ENCODE measurements around the gene SARNP.
A peak's percentile ranks its signal among the peaks of the same experiment; 100 is the strongest.

Gene SARNP

GRCh38 chr12:55845361-55845760 is 27.8 kb upstream of the SARNP start:
- TF ChIP-seq CTCF (IDR thresholded peaks at IDR 0.05) = no peak

GRCh38 chr12:55844961-55845360 is 27.4 kb upstream of the SARNP start:
- TF ChIP-seq CTCF (IDR thresholded peaks at IDR 0.05) = no peak
- H3K4me3 ChIP-seq = no peak overlapping the region
- no peak for DNase-seq (ENCODE audit: low spot score)
- H3K27ac ChIP-seq = peak overlapping the region; percentile 58 to 78

More at GRCh38 chr12:55845361-55845760, 27.8 kb upstream of the SARNP start:
- Histone ChIP-seq H3K27ac (peak overlapping the region; percentile 58 to 78), H3K4me3 (no peak overlapping the region)
- DNase-seq (ENCODE audit: low spot score) = no peak

- peak overlapping the region in 1 of 2 donors; percentile 80 for H3K27ac ChIP-seq
- H3K4me3 ChIP-seq = no peak overlapping the region
- no peak for DNase-seq (ENCODE audit: low spot score)
- TF ChIP-seq CTCF (IDR thresholded peaks at IDR 0.05) = no peak
Observed at GRCh38 chr12:55843431-55843830, 25.9 kb upstream of the SARNP start.

GRCh38 chr12:55842681-55843429 is 25.3 kb upstream of the SARNP start, which contains the start of gene MMP19:
MMP19 (minus strand) TSS chr12:55842936; CDS start chr12:55842830, 106 bp downstream.
- no peak for TF ChIP-seq CTCF (IDR thresholded peaks at IDR 0.05)
- no peak for DNase-seq (ENCODE audit: low spot score)
- peak within 1 kb of the TSS; percentile 70 for H3K4me3 ChIP-seq
- H3K27ac ChIP-seq = peak within 1 kb of the TSS; percentile 43 to 80

- no peak for DNase-seq (ENCODE audit: low spot score)
- H3K4me3 ChIP-seq = no peak overlapping the region
- TF ChIP-seq CTCF (IDR thresholded peaks at IDR 0.05) = no peak
- H3K27ac ChIP-seq = peak overlapping the region in 1 of 2 donors; percentile 22
Observed at GRCh38 chr12:55840581-55841351, 23.2 kb upstream of the SARNP start.

GRCh38 chr12:55839345-55840140 is 22.0 kb upstream of the SARNP start:
- TF ChIP-seq CTCF (IDR thresholded peaks at IDR 0.05) = no peak
- H3K27ac ChIP-seq = no peak overlapping the region
- no peak overlapping the region for H3K4me3 ChIP-seq
- no peak for DNase-seq (ENCODE audit: low spot score)

Measured in coronary artery (tissue), 2 donors.